Measurements from ENCODE around the gene LCP1. TPM values are rescaled to one million over a fixed set of nuclear protein-coding genes. Genes with fewer than 3 reads are reported as not detected.

Gene LCP1
- total and polyA plus RNA-seq, 5 experiments from 2014 or later = 391 to 1,034 (median 834) TPM

DNA sequence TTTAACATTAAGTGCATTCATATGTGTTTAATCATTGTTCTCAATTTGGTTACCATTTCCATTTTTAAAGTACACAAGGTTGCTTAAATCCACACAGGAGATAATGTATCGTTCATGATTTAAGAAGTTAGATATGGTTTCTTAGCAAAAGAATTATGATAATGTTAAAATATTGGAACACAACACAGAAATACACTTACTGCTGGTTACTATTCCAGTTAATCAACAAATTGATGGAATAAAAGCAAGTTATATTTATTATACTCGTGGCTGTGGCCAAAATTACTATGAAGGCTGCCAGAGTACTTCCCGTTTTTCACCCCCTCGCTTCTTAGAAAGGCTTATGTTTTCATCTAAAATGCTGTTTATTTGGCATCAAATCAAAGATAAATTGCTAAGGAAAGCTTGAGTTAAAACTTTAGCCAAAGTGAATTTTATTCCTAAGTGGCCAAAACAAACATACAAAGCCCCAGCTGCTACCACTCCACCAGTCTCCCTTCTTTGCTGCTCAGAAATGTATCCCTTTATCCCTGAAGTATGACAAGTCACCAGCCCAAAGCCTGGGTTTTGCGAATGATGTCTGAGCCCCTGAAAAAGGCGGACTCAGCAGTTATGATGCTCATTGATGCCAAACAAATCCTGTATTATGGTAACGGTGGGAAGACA is 27.7 kb downstream of the LCP1 start:
- Mint-ChIP-seq H3K9me3 (no peaks in the 10 kb centered on the region), H3K27me3 (no peaks in the 10 kb centered on the region), H3K4me3 (no peak overlapping the region), H3K4me1 (peaks cover 22 to 49% (median 29%) of the 10 kb centered on the region in 4 donors), H3K27ac (peak overlapping the region in 9 of 10 donors; percentile 17 to 91 (median 69)), H3K36me3 (peaks cover 12 to 95% (median 38%) of the 10 kb centered on the region in 3 donors)
- ATAC-seq (no peak), DNase-seq (no peak)
- POLR2A ChIA-PET = interaction anchor here (1.2 kb wide), 1 partner anchor 17 kb away, joined by 3 read pairs; no protein-coding TSS in a partner anchor

DNA sequence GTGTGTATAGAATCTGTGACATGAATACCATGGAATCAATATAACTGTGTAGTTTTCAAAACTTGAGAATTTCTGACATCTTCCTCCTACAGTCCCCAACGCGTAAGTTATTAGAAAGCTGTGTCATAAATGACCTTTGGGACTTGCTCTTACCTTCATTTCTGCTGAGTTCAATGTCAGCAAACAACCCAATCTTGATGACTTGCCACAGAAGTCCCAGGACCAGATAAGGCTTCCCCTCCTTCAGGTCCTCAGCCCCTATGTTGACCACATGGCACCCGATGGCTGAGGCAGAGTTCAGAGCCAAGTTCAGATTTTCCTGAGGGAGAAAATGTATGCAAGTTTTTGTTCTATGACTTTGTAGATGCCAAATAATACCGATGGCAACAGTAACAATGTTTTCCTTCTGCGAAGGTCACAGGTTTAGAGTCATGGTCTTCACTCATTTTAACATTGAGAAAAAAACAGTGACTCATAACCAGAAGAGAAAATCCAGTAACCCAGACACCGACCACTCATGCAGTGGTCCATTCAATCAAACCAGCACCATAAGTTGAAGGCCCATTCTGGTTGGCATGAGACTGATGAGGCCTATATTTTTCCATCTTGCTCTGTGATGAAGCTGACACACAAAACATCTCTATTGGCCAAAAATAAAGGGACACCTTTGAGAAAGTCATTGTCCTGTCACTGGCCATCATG is 29.2 kb downstream of the LCP1 start:
- POLR2A ChIA-PET = no interaction called here
- ATAC-seq = no peak

DNA sequence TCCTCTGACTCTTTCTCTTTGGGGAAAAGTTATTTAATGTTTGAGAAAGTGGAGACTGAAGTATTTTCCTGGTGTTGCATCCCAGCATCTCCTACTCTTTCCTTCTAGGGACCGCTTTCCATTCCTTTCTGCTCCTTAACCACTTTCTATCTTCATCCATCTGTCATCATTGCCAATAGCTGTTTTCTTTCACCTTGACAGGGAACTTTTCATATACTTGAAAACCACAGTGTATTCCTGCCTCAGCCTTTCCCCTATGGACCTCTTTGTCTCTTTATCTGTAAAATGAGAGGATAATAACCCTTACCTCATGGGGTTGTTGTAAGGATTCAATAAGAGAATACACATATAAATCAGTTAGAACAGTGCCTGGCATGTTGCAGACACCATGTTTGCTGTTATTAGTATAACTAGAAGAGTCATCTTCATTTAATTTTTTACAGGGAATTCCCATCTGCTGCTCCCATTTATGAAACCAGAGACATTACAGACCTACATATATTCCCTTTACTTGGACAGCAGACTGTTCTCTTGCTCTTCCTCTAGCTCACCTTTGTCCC is 31.8 kb downstream of the LCP1 start:
- no peaks in the 10 kb centered on the region for H3K9me3 Mint-ChIP-seq
- H3K36me3 Mint-ChIP-seq = peaks cover 13 to 93% (median 29%) of the 10 kb centered on the region in 3 donors
- no peaks in the 10 kb centered on the region for H3K27me3 Mint-ChIP-seq
- H3K4me3 Mint-ChIP-seq = no peak overlapping the region
- H3K27ac Mint-ChIP-seq = peak overlapping the region; percentile 70 to 94 (median 90)
- POLR2A ChIA-PET = interaction anchor here (0.6 to 1.2 kb wide), 2 partner anchors 170 to 172 kb away, joined by 3 to 7 read pairs; no protein-coding TSS in a partner anchor
- ATAC-seq = no peak
- no peak for DNase-seq
- peaks cover 19 to 42% (median 26%) of the 10 kb centered on the region in 4 donors for H3K4me1 Mint-ChIP-seq

More for the DNA sequence above, 29.2 kb downstream of the LCP1 start:
- no peak overlapping the region for H3K4me3 Mint-ChIP-seq
- H3K27me3 Mint-ChIP-seq = no peaks in the 10 kb centered on the region
- H3K36me3 Mint-ChIP-seq = peaks cover 13 to 94% (median 35%) of the 10 kb centered on the region in 3 donors
- no peaks in the 10 kb centered on the region for H3K9me3 Mint-ChIP-seq
- H3K4me1 Mint-ChIP-seq = peaks cover 19 to 42% (median 25%) of the 10 kb centered on the region in 4 donors
- no peak for DNase-seq
- H3K27ac Mint-ChIP-seq = peak overlapping the region; percentile 52 to 94 (median 72)

DNA sequence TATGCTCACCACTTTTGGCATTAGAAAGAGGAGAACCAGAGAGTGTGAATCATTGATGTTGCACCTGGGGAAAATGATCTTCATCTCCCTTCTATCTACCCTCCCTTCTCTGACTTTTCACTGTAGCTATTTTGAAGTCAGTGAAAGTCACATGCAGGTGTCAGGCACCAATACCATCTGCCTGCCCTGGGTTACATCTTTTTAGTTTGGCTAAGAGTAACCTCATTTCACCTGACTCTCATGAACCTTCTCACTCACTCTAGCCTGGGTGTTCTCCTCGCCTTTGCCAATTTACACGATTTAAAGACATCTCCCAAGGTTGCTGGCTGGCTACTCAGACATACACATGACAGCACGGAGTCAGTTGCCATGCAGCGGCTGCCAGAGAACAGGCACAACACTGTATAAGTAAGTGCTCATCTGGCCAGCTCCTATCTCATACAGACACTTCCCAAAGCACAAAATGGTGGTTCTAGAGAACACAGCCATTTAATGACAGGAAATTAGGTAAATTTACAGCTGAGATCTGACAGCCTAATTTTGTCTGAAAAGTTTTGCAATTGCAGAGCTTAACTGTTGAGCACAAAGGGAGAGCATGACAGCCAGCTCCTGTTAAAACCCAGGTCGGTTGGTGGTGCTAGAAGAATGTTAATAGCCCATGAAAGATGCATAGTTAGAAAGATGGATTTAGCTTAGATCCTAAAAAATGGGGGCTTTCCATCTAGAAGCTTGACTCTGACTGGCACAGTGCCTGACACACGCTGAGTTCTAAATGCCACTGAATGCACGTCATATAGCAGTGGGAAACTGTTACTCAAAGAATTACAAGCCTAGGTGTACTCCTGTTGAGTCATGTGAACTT is 32.5 kb downstream of the LCP1 start:
- ATAC-seq = no peak
- no peak overlapping the region for H3K4me3 Mint-ChIP-seq
- POLR2A ChIA-PET = interaction anchor here (0.6 to 1.2 kb wide), 3 partner anchors 170 to 649 kb away, joined by 3 to 7 read pairs (median 4); no protein-coding TSS in a partner anchor
- peaks cover 19 to 38% (median 25%) of the 10 kb centered on the region in 4 donors for H3K4me1 Mint-ChIP-seq
- no peaks in the 10 kb centered on the region for H3K9me3 Mint-ChIP-seq
- peaks cover 13 to 93% (median 25%) of the 10 kb centered on the region in 3 donors for H3K36me3 Mint-ChIP-seq
- DNase-seq = no peak
- H3K27me3 Mint-ChIP-seq = no peaks in the 10 kb centered on the region
- H3K27ac Mint-ChIP-seq = peak overlapping the region; percentile 70 to 96 (median 92)

DNA sequence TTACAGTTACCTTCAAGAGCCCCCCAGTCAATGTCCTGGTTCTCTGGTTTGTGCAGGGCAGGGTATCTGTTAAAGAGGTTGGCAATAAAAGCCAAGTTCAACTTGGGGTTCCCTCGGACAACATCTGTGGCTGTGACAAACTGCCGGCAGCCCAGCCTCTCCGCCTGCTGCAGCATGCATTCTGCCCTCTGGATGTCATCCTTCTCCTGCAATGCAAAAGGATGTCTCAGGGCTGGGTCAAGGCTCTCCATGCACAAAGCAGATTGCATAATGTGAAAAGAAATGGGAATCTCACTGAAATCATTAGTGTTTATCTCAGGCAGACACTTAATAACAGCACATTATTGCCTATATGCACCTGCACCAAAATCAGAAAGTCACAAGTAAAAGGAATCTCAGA is 35.1 kb downstream of the LCP1 start:
- POLR2A ChIA-PET = no interaction called here
- Mint-ChIP-seq H3K27ac (peak overlapping the region in 8 of 10 donors; percentile 7 to 77 (median 62)), H3K27me3 (no peaks in the 10 kb centered on the region), H3K4me3 (no peak overlapping the region), H3K36me3 (peaks cover 5 to 93% (median 22%) of the 10 kb centered on the region in 3 donors), H3K4me1 (peaks cover 14 to 24% (median 20%) of the 10 kb centered on the region in 4 donors), H3K9me3 (no peaks in the 10 kb centered on the region)
- ATAC-seq (peak in 1 of 2 donors; percentile 37), DNase-seq (no peak)

DNA sequence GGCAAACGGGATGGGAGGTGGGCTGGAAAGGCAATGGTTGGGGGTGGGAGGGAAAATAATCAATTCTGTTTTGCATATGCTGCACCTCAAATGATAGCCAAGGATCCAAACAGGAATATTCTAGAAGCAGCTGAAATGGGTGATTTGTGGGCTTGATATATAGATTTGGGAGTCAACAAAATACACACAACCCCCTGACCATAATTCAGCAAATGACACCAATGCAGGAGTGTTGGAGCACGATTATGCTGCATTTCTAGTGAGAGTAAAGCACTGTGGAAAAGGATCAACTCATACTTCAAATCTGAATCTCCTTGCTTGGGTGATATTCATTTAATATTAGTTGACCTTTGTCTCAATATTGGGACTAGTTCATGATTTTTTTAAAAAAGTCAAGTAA is 36.0 kb downstream of the LCP1 start:
- no peak for ATAC-seq
- peaks cover 14 to 24% (median 19%) of the 10 kb centered on the region in 4 donors for H3K4me1 Mint-ChIP-seq
- POLR2A ChIA-PET = no interaction called here

DNA sequence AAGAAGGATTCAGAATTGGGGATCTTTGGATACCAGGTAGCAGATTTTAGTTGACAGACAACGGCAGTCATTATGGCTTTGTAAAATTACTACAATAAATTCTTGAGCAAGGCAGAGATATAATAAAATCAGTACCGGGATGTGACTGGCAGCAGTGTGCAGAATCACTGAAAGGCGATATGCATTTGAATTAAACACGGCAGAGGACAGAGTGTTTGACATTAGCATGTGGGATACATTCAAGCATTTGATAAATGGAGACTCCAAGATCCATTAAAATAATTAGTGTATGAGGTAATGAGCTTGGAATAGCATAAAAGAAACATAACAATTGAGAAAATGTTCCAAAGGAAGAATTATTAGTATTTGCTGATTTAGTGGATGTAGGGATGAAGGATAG is 36.8 kb downstream of the LCP1 start:
- Mint-ChIP-seq H3K27me3 (no peaks in the 10 kb centered on the region), H3K36me3 (peaks cover 5 to 94% (median 22%) of the 10 kb centered on the region in 3 donors), H3K9me3 (no peaks in the 10 kb centered on the region), H3K4me1 (peaks cover 12 to 19% (median 16%) of the 10 kb centered on the region in 4 donors), H3K27ac (peak overlapping the region in 9 of 10 donors; percentile 3 to 84 (median 54)), H3K4me3 (no peak overlapping the region)
- POLR2A ChIA-PET = interaction anchor here (0.6 kb wide), 1 partner anchor 37 kb away, joined by 6 read pairs; no protein-coding TSS in a partner anchor
- ATAC-seq (no peak), DNase-seq (no peak)

More for the DNA sequence above, 36.0 kb downstream of the LCP1 start:
- Mint-ChIP-seq H3K27ac (peak overlapping the region in 4 of 10 donors; percentile 11 to 44 (median 34)), H3K4me3 (no peak overlapping the region), H3K36me3 (peaks cover 5 to 94% (median 25%) of the 10 kb centered on the region in 3 donors), H3K9me3 (no peaks in the 10 kb centered on the region), H3K27me3 (no peaks in the 10 kb centered on the region)
- DNase-seq = no peak

DNA sequence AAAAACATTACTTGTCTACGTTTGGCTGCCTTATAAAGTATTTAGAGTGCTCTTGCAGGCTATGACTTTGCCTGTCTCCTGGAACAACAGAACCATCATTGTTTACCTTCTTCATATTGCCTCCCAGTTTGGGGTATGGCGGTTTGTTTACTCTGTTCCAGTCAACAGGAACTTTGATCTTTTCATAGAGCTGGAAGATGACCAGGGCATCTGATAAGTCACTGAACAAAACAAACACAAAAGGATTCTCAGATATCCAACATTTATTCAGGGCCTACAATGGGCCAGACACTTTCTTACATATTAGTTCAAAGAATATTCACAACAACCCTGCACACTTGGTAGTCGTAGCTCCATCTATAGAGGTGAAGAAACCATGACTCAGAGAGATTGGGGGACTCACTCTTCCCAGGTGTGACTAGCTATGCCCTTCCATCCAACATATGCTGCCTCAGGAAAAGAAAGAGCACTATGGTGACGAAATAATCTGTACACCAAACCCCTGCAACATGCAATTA is 38.7 kb downstream of the LCP1 start:
- H3K4me1 Mint-ChIP-seq = peaks cover 5 to 14% (median 9%) of the 10 kb centered on the region in 4 donors
- no peak overlapping the region for H3K4me3 Mint-ChIP-seq
- ATAC-seq (no peak), DNase-seq (no peak)
- no peaks in the 10 kb centered on the region for H3K27me3 Mint-ChIP-seq
- H3K36me3 Mint-ChIP-seq = peaks cover 0 to 94% (median 31%) of the 10 kb centered on the region in 3 donors
- POLR2A ChIA-PET = no interaction called here
- H3K9me3 Mint-ChIP-seq = no peaks in the 10 kb centered on the region
- H3K27ac Mint-ChIP-seq = peak overlapping the region; percentile 50 to 89 (median 76)

DNA sequence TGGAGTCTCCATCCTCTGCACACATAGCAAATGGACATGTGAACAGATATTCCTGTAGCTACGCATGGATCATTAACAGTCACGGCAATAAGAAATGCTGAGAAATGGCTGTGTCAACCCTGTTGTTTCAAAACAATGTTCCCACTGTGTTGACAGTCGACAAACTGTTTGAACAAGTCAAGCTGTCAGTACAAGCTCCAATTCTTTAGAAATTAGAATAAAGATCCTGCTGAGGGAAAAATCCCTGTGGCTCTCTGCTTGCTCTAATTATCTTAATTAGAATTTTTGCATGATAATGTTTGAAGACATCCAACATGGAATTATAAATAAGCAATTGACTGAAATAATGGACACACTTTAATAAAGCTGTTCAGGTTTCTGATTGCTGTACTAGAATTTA is 39.2 kb downstream of the LCP1 start:
- H3K4me3 Mint-ChIP-seq = no peak overlapping the region
- POLR2A ChIA-PET = no interaction called here
- peaks cover 0 to 94% (median 31%) of the 10 kb centered on the region in 3 donors for H3K36me3 Mint-ChIP-seq
- no peak for ATAC-seq
- DNase-seq = no peak
- H3K27ac Mint-ChIP-seq = peak overlapping the region in 2 of 10 donors; percentile 60 to 80
- H3K27me3 Mint-ChIP-seq = no peaks in the 10 kb centered on the region
- peaks cover 8 to 11% (median 9%) of the 10 kb centered on the region in 4 donors for H3K4me1 Mint-ChIP-seq
- H3K9me3 Mint-ChIP-seq = no peaks in the 10 kb centered on the region

DNA sequence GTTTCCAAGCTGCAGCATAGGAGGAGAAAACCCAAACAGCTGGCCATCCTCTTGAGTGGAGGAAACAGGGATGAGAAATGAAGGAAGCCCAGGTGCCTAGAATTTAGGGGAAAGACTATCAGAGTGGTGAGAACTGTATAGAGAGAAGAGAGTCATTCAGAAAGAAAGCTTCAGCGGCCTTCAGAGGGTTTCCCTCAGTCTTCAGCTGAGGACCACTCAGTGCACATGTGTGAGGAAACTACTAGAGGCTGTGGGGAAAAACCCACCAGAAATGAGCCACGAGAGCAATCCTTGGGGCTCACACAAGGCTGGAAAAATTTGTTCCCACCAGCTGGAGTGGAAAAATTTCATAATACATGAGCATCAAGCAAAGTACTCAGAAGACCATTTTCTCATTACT is 41.9 kb downstream of the LCP1 start:
- no peak for DNase-seq
- Mint-ChIP-seq H3K4me3 (no peak overlapping the region), H3K27ac (peak overlapping the region; percentile 0 to 92 (median 85)), H3K27me3 (no peaks in the 10 kb centered on the region), H3K36me3 (peaks cover 5 to 98% (median 32%) of the 10 kb centered on the region in 3 donors), H3K4me1 (peaks cover 13 to 22% (median 16%) of the 10 kb centered on the region in 4 donors), H3K9me3 (no peaks in the 10 kb centered on the region)
- no peak for ATAC-seq
- POLR2A ChIA-PET = interaction anchor here (0.5 kb wide), 1 partner anchor 83 kb away, joined by 3 read pairs; no protein-coding TSS in a partner anchor

DNA sequence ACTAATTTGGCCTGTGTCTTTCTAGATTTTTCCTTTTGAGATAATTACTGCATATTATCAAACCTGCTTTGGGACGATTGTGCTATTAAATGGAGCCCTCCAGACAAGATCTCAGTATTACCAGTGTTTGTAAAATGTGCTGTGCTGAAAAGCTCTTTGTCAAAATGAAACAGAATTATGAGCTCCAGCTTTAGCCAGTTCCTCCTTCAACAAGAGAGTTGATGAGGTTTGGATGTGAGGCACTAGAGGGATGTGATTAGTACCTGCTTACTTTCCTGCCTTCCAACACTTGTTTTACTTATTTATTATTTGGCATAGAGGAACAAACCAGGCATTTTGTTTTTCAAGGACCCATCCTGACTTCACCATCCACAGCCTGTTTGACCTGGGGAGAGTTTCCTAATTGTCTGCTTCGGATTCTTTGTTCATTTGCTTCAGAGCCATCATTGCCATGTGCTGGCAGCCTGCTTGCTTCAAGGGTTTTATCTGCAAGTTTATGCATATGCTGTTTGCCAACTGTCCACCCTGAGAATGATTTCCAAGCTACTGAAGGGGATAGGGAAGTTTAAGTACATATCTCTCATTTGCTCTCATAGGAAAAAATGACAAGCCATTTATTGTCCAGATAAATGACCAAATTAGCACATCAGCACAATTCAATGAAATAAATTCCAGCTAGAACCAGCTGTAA is 44.2 kb downstream of the LCP1 start:
- H3K9me3 Mint-ChIP-seq = no peaks in the 10 kb centered on the region
- no peak for DNase-seq
- POLR2A ChIA-PET = no interaction called here

More for the DNA sequence above, 44.2 kb downstream of the LCP1 start:
- peaks cover 5 to 97% (median 29%) of the 10 kb centered on the region in 3 donors for H3K36me3 Mint-ChIP-seq
- no peak for ATAC-seq
- H3K4me1 Mint-ChIP-seq = peaks cover 11 to 20% (median 17%) of the 10 kb centered on the region in 4 donors
- peak overlapping the region; percentile 66 to 88 (median 77) for H3K27ac Mint-ChIP-seq
- no peaks in the 10 kb centered on the region for H3K27me3 Mint-ChIP-seq
- H3K4me3 Mint-ChIP-seq = no peak overlapping the region

All from naive thymus-derived CD8-positive, alpha-beta T cell (primary cell).